ENCODE data around the gene MISP.
A peak's percentile ranks its signal among the peaks of the same experiment; 100 is the strongest.
"Not testable (repeated sequence)": the region's sequence is repeated elsewhere in the genome, so short reads cannot be mapped to it uniquely, and the experiment has no call there.

MISP gene, protein sequence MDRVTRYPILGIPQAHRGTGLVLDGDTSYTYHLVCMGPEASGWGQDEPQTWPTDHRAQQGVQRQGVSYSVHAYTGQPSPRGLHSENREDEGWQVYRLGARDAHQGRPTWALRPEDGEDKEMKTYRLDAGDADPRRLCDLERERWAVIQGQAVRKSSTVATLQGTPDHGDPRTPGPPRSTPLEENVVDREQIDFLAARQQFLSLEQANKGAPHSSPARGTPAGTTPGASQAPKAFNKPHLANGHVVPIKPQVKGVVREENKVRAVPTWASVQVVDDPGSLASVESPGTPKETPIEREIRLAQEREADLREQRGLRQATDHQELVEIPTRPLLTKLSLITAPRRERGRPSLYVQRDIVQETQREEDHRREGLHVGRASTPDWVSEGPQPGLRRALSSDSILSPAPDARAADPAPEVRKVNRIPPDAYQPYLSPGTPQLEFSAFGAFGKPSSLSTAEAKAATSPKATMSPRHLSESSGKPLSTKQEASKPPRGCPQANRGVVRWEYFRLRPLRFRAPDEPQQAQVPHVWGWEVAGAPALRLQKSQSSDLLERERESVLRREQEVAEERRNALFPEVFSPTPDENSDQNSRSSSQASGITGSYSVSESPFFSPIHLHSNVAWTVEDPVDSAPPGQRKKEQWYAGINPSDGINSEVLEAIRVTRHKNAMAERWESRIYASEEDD

GRCh38 chr19:750640-751423, at the start of gene MISP:
Gene MISP, plus strand, starts transcription at chr19:751112. Its CDS starts 5,835 bp downstream, at chr19:756947.
- TF ChIP-seq CTCF (conservative IDR thresholded peaks at IDR 0.05; ENCODE audit: low read depth, low read length) = no peak
- no peak for DNase-seq (ENCODE audit: low read depth)
- H3K4me3 ChIP-seq (ENCODE audit: low read depth, low read length) = no peak within 1 kb of the TSS

DNA sequence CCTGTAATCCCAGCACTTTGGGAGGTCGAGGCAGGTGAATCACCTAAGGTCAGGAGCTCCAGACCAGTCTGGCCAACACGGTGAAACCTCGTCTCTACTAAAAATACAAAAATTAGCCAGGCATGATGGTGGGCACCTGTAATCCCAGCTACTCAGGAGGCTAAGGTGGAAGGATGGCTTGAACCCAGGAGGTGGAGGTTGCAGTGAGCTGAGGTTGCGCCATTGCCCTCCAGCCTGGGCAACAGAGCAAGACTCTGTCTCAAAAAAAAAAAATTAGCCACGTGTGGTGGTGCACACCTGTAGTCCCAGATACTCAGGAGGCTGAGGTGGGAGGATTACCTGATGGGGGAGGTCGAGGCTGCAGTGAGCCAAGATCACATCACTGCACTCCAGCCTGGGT, 48.1 kb upstream of the MISP start:
- DNase-seq (ENCODE audit: low read depth); H3K4me3 ChIP-seq (ENCODE audit: low read depth, low read length): not testable (repeated sequence)

- no peak for TF ChIP-seq CTCF (conservative IDR thresholded peaks at IDR 0.05; ENCODE audit: low read depth, low read length)
- no peak for DNase-seq (ENCODE audit: low read depth)
- no peak overlapping the region for H3K4me3 ChIP-seq (ENCODE audit: low read depth, low read length)
Measured at GRCh38 chr19:703329-703650, 47.6 kb upstream of the MISP start.

GRCh38 chr19:703651-704446, 47.1 kb upstream of the MISP start:
- H3K4me3 ChIP-seq (ENCODE audit: low read depth, low read length) = peak overlapping the region; percentile 29
- TF ChIP-seq CTCF (conservative IDR thresholded peaks at IDR 0.05; ENCODE audit: low read depth, low read length) = no peak
- DNase-seq (ENCODE audit: low read depth) = peak; percentile 71

GRCh38 chr19:704447-704741, 46.5 kb upstream of the MISP start:
- no peak for TF ChIP-seq CTCF (conservative IDR thresholded peaks at IDR 0.05; ENCODE audit: low read depth, low read length)
- DNase-seq (ENCODE audit: low read depth) = no peak
- H3K4me3 ChIP-seq (ENCODE audit: low read depth, low read length) = no peak overlapping the region

DNA sequence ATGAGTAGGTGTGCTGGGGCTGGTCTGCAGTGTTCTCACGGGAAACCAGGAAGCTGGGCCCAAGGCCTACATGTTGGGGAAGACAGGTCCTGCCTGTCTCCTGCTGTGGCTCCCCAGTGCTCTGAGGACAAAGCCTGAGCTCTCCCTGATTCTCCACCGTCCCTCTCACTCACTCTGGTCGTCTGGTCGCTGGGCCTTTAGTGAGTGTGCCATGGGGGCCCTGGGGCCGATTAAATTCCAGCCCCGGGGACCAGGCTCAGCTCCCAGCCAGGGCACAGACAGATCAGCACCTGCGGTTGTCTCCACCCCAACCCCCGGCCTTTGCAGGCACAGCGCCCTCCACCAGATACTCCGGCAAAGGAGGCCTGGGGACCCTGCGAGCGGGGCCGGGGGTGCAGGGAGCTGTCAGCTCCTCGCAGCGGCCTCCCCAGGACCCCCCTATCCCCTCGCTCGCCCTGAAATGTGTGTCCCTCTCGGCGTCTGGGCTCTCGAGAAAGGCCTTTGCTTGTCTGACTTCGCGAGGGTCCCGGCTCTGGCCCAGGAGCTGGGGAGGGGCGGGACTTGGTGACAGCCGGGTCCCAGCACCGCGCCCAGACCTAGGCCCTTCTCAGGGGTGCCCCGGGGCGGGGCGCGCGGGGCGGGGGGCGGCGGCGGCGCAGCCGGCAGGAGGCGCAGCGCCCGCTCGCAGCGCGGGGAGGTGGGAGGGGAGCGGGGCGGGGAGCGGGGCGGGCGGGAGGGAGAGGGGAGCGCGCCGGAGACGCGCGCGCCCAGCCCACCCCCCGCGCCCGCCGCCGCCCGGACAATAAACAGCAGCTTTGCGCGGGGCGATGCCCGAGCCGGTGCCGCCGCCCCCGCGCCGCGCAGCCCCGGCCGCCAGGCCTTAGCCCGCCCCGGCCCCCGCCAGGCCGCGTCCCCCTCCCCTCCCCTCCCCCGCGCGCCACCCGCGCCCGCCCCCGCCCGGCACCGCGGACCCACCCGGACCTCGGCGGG, 42.5 kb upstream of the MISP start, which contains the start of gene PALM:
TSS of gene PALM (plus strand) at position 782 of the 990 bp plus-strand sequence. CDS start 212 bp downstream, outside the sequence.
- no peak for TF ChIP-seq CTCF (conservative IDR thresholded peaks at IDR 0.05; ENCODE audit: low read depth, low read length)
- DNase-seq (ENCODE audit: low read depth) = no peak
- peak within 1 kb of the TSS; percentile 59 for H3K4me3 ChIP-seq (ENCODE audit: low read depth, low read length)
